ENCODE measurements around the gene TBC1D4. TPM values are rescaled to one million over a fixed set of nuclear protein-coding genes. Genes with fewer than 3 reads are reported as not detected.

TBC1D4 gene
- total and polyA plus RNA-seq, 7 donors: 5.4 to 15.0 (median 7.8) TPM

DNA sequence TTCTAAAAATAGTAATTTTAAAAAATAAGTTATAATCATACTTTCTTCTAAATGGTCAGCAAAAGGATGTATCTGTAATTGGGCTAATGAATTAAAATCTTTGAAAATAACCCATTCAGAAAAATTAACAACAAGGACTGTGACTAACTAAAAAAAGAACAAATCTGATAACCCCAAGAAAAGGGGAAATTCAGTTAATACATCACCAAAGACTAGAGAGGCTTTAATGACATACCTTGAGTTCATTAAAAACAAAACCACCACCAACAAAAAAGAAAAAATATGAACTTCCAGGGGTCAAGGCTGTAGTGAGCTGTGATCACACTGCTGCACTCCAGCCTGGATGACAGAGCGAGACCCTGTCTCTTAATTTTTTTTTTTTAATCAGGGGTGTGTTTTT, 121.8 kb downstream of the TBC1D4 start:
- Histone ChIP-seq H3K27ac (no peak overlapping the region), H3K36me3 (no peaks in the 10 kb centered on the region), H3K4me1 (peaks cover 0 to 5% (median 0%) of the 10 kb centered on the region in 4 donors), H3K9me3 (no peaks in the 10 kb centered on the region), H3K27me3 (no peaks in the 10 kb centered on the region), H3K4me3 (no peak overlapping the region)
- intact Hi-C loops (cut with DNase I): no loop called here
- 98% methylated on average over 1 of the region's 1 CpG for WGBS, 2 donors
- TF ChIP-seq POLR2AphosphoS5 (IDR thresholded peaks at IDR 0.05): no peak
- TF ChIP-seq, protein P1, sequence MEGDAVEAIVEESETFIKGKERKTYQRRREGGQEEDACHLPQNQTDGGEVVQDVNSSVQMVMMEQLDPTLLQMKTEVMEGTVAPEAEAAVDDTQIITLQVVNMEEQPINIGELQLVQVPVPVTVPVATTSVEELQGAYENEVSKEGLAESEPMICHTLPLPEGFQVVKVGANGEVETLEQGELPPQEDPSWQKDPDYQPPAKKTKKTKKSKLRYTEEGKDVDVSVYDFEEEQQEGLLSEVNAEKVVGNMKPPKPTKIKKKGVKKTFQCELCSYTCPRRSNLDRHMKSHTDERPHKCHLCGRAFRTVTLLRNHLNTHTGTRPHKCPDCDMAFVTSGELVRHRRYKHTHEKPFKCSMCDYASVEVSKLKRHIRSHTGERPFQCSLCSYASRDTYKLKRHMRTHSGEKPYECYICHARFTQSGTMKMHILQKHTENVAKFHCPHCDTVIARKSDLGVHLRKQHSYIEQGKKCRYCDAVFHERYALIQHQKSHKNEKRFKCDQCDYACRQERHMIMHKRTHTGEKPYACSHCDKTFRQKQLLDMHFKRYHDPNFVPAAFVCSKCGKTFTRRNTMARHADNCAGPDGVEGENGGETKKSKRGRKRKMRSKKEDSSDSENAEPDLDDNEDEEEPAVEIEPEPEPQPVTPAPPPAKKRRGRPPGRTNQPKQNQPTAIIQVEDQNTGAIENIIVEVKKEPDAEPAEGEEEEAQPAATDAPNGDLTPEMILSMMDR (IDR thresholded peaks at IDR 0.05): no peak
- no peak for TF ChIP-seq POLR2A (IDR thresholded peaks at IDR 0.05)
- no peak for TF ChIP-seq EP300 (IDR thresholded peaks at IDR 0.05)
- DNase-seq: no peak

DNA sequence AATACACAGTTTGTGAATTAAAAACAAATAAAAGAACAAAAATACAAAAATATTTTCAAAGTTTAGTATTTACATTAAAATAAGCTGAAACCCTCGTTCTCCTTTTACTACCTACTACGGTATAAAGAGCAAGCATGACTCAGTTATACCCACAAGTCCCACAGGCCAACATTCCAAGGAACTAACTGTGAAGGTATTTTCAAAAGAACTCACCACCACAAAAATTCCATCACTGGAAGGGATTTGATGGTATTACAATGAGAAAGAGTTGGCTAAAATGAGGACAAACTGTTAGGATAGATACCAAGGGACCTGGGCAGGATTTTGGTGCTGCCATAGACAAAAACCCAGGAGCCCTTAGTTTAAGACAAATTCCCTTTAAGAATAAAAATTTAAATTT, 122.7 kb downstream of the TBC1D4 start:
- no peak overlapping the region for H3K4me3 ChIP-seq
- H3K9me3 ChIP-seq: no peaks in the 10 kb centered on the region
- DNase-seq: no peak
- intact Hi-C loops (cut with DNase I): no loop called here
- WGBS, 2 donors: 85 to 90% methylated on average over 2 of the region's 2 CpGs
- peaks cover 0 to 5% (median 0%) of the 10 kb centered on the region in 4 donors for H3K4me1 ChIP-seq
- H3K36me3 ChIP-seq: no peaks in the 10 kb centered on the region
- no peak for TF ChIP-seq POLR2AphosphoS5 (IDR thresholded peaks at IDR 0.05)
- TF ChIP-seq, protein P1 (IDR thresholded peaks at IDR 0.05): no peak
- no peak for TF ChIP-seq POLR2A (IDR thresholded peaks at IDR 0.05)
- TF ChIP-seq EP300 (IDR thresholded peaks at IDR 0.05): no peak
- no peak overlapping the region for H3K27ac ChIP-seq
- H3K27me3 ChIP-seq: no peaks in the 10 kb centered on the region

- Histone ChIP-seq H3K27me3 (no peaks in the 10 kb centered on the region), H3K4me1 (peaks cover 0 to 10% (median 2%) of the 10 kb centered on the region in 4 donors), H3K4me3 (no peak overlapping the region), H3K27ac (no peak overlapping the region), H3K36me3 (no peaks in the 10 kb centered on the region), H3K9me3 (no peaks in the 10 kb centered on the region)
- DNase-seq: no peak
- intact Hi-C loops (cut with DNase I): no loop called here
- WGBS, 2 donors: 78 to 81% methylated on average over 6 of the region's 6 CpGs
- TF ChIP-seq POLR2AphosphoS5 (IDR thresholded peaks at IDR 0.05): no peak
- TF ChIP-seq, protein P1 (IDR thresholded peaks at IDR 0.05): peak in 2 of 4 experiments; percentile 4 to 21
- TF ChIP-seq EP300 (IDR thresholded peaks at IDR 0.05): no peak
- no peak for TF ChIP-seq POLR2A (IDR thresholded peaks at IDR 0.05)
These were observed 124.2 kb downstream of the TBC1D4 start for GRCh38 chr13:75357576-75358289.

DNA sequence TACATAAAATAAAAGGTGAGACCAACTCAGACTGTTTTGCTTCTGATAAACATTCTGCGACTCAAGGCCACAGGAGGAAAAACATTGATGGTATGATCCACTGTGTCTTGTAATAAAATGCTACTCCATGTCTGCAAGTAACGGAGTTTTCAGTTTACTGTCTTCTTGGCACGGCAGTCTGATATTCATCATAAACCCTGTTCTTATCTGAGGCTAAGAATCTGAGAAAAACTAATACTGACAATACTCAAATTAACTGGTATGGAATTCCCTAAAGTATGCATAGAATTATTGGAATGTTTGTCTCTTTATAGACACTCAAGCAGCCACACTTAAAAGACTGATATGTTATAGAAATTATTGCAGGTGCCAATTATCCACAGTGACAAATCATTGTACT, 125.5 kb downstream of the TBC1D4 start:
- intact Hi-C loops (cut with DNase I): no loop called here
- 87 to 96% methylated on average over 3 of the region's 3 CpGs for WGBS, 2 donors
- Histone ChIP-seq H3K4me1 (peaks cover 0 to 10% (median 2%) of the 10 kb centered on the region in 4 donors), H3K4me3 (no peak overlapping the region), H3K9me3 (no peaks in the 10 kb centered on the region), H3K27ac (no peak overlapping the region), H3K27me3 (no peaks in the 10 kb centered on the region), H3K36me3 (no peaks in the 10 kb centered on the region)
- no peak for DNase-seq
- TF ChIP-seq, protein P1 (IDR thresholded peaks at IDR 0.05): no peak
- TF ChIP-seq POLR2AphosphoS5 (IDR thresholded peaks at IDR 0.05): no peak
- no peak for TF ChIP-seq EP300 (IDR thresholded peaks at IDR 0.05)
- no peak for TF ChIP-seq POLR2A (IDR thresholded peaks at IDR 0.05)

- no peak for TF ChIP-seq EP300 (IDR thresholded peaks at IDR 0.05)
- no peak for TF ChIP-seq POLR2AphosphoS5 (IDR thresholded peaks at IDR 0.05)
- TF ChIP-seq POLR2A (IDR thresholded peaks at IDR 0.05): no peak
- TF ChIP-seq, protein P1 (IDR thresholded peaks at IDR 0.05): no peak
- DNase-seq: no peak
- H3K4me3 ChIP-seq: no peak overlapping the region
- intact Hi-C loops (cut with DNase I): no loop called here
- peaks cover 0 to 10% (median 2%) of the 10 kb centered on the region in 4 donors for H3K4me1 ChIP-seq
- no peaks in the 10 kb centered on the region for H3K27me3 ChIP-seq
- no peak overlapping the region for H3K27ac ChIP-seq
- H3K36me3 ChIP-seq: no peaks in the 10 kb centered on the region
- H3K9me3 ChIP-seq: no peaks in the 10 kb centered on the region
These were observed 126.4 kb downstream of the TBC1D4 start for GRCh38 chr13:75355609-75356008.
